Peyer's patch (tissue), 4 donors: ENCODE measurements around the gene RNF150.

Source experiments
- CTCF ChIP-seq, 6 experiments: fragments of 450-650 bp in 4 of 6; fragments of 200-600 bp in 2 of 6; sonication (generic) in 1 of 6; IDR thresholded peaks; one replicate each; pipeline ENCODE4 v1.5.1; 2017 to 2019; ENCODE audit warnings: antibody characterized with exemption in 6 of 6, mild to moderate bottlenecking in 3 of 6, moderate library complexity in 1 of 6
- POLR2A ChIP-seq, 2 donors: fragments of 450-650 bp; IDR thresholded peaks; one replicate each; pipeline ENCODE4 v1.5.1; 2017; ENCODE audit warnings: antibody characterized with exemption in 2 of 2, mild to moderate bottlenecking in 2 of 2, moderate library complexity in 2 of 2

- no peak for TF ChIP-seq POLR2A (IDR thresholded peaks at IDR 0.05)
- TF ChIP-seq CTCF (IDR thresholded peaks at IDR 0.05): no peak
These were observed 52.6 kb downstream of the RNF150 start for GRCh38 chr4:141080668-141081067.
